Gastrocnemius medialis (tissue), 4 donors: ENCODE data around the gene ASPHD2. TPM values are rescaled to one million over a fixed set of nuclear protein-coding genes. Genes with fewer than 3 reads are reported as not detected.
"Not testable (repeated sequence)": the region's sequence is repeated elsewhere in the genome, so short reads cannot be mapped to it uniquely, and the experiment has no call there.

Experiments
- ATAC-seq, 2 donors: fragments of 150-250 bp; one replicate each; pipeline ENCODE4 v1.9.1; 2016
- DNase-seq, 2 donors: peaks; one replicate each; pipeline ENCODE4 v3.0.0-alpha.2; 2019
- H3K27ac ChIP-seq, 4 donors: fragments of 200-600 bp; sonication (generic); 1 replicate in 1 of 4; 2 replicates in 3 of 4; pipeline ENCODE4 v1.5.1; 2016 to 2018; ENCODE audit warnings: mild to moderate bottlenecking in 2 of 4, moderate library complexity in 1 of 4
- H3K27me3 ChIP-seq, 3 donors: fragments of 200-600 bp; sonication (generic) in 2 of 3; 1 replicate in 1 of 3; 2 replicates in 2 of 3; pipeline versions ENCODE4 v1.5.1 to v1.6.0; 2016 to 2019; ENCODE audit warnings: mild to moderate bottlenecking in 1 of 3, moderate library complexity in 1 of 3
- H3K36me3 ChIP-seq, 2 donors: fragments of 200-600 bp; sonication (generic) in 1 of 2; one replicate each; pipeline ENCODE4 v1.5.1; 2017 to 2018
- H3K4me1 ChIP-seq, 2 donors: fragments of 200-600 bp; sonication (generic) in 1 of 2; one replicate each; pipeline ENCODE4 v1.5.1; 2016 to 2017; ENCODE audit warnings: mild to moderate bottlenecking in 2 of 2
- H3K4me3 ChIP-seq, 4 donors: fragments of 200-600 bp; sonication (generic) in 3 of 4; 1 replicate in 1 of 4; 2 replicates in 3 of 4; pipeline ENCODE4 v1.5.1; 2016 to 2019; ENCODE audit warnings: mild to moderate bottlenecking in 2 of 4
- H3K9me3 ChIP-seq, 3 donors: fragments of 200-600 bp; sonication (generic) in 2 of 3; 1 replicate in 1 of 3; 2 replicates in 2 of 3; pipeline ENCODE4 v1.5.1; 2016 to 2019
- CTCF ChIP-seq, 5 experiments: fragments of 450-650 bp in 3 of 5; fragments of 200-600 bp in 2 of 5; sonication (generic) in 2 of 5; IDR thresholded peaks in 4 of 5; conservative IDR thresholded peaks in 1 of 5; 1 replicate in 4 of 5; 2 replicates in 1 of 5; pipeline ENCODE4 v1.5.1; 2016 to 2019; ENCODE audit warnings: antibody characterized with exemption in 5 of 5, mild to moderate bottlenecking in 3 of 5, moderate library complexity in 3 of 5
- POLR2A ChIP-seq, 2 donors: fragments of 450-650 bp; IDR thresholded peaks; one replicate each; pipeline ENCODE4 v1.6.1; 2017; ENCODE audit warnings: antibody characterized with exemption in 2 of 2, mild to moderate bottlenecking in 2 of 2, moderate library complexity in 2 of 2
- in situ Hi-C, 4 donors: fragments of 200-750 bp; cut with MboI; loops; one replicate each; pipeline versions ENCODE4 v1.15.0 to v1.8.0; 2017; ENCODE audit warnings: low sequenced_read_pairs in 4 of 4
- intact Hi-C: fragments of 100-400 bp; cut with DNase I; formaldehyde crosslinking; loops from one replicate; pipeline ENCODE4 v1.15.1; 2023; ENCODE audit warnings: low total_unique reads
- total RNA-seq, 4 donors: library from RNA; depleted of rRNA; stranded (reverse); fragments of >200 nt; gene quantifications; one replicate each; pipeline versions ENCODE4 v1.1.0 to v1.2.3, GENCODE V29; 2016

Gene ASPHD2
- total RNA-seq, 4 donors from 2014 or later = 0.07 to 0.10 TPM; not detected in 2

GRCh38 chr22:26437694-26438392, 8.8 kb downstream of the ASPHD2 start:
- intact Hi-C loops = no loop called here
- in situ Hi-C loops = no loop called here
- Histone ChIP-seq H3K36me3 (no peaks in the 10 kb centered on the region), H3K27ac (no peak overlapping the region), H3K4me1 (no peaks in the 10 kb centered on the region), H3K27me3 (peaks cover 3 to 5% (median 4%) of the 10 kb centered on the region in 3 donors), H3K4me3 (no peak overlapping the region), H3K9me3 (no peaks in the 10 kb centered on the region)
- DNase-seq (no peak), ATAC-seq (no peak)
- TF ChIP-seq POLR2A (IDR thresholded peaks at IDR 0.05) = no peak
- TF ChIP-seq CTCF (IDR thresholded peaks at IDR 0.05 in 4 of 5, conservative IDR thresholded peaks at IDR 0.05 in 1 of 5) = no peak

- in situ Hi-C loops, H3K4me1 ChIP-seq, H3K27me3 ChIP-seq, H3K27ac ChIP-seq, H3K4me3 ChIP-seq, intact Hi-C loops, H3K36me3 ChIP-seq, DNase-seq, H3K9me3 ChIP-seq, ATAC-seq: not testable (repeated sequence)
These were observed 9.7 kb downstream of the ASPHD2 start for GRCh38 chr22:26438776-26439175.

GRCh38 chr22:26439559-26439958, 10.5 kb downstream of the ASPHD2 start:
- no peak for TF ChIP-seq POLR2A (IDR thresholded peaks at IDR 0.05)
- TF ChIP-seq CTCF (IDR thresholded peaks at IDR 0.05 in 4 of 5, conservative IDR thresholded peaks at IDR 0.05 in 1 of 5) = no peak
- ATAC-seq (no peak), DNase-seq (no peak)
- Histone ChIP-seq H3K4me3 (no peak overlapping the region), H3K36me3 (no peaks in the 10 kb centered on the region), H3K4me1 (no peaks in the 10 kb centered on the region), H3K9me3 (no peaks in the 10 kb centered on the region), H3K27ac (no peak overlapping the region), H3K27me3 (peaks cover 0 to 5% (median 0%) of the 10 kb centered on the region in 3 donors)
- intact Hi-C loops (no loop called here), in situ Hi-C loops (no loop called here)

GRCh38 chr22:26442086-26442756, 13.2 kb downstream of the ASPHD2 start:
- TF ChIP-seq POLR2A (IDR thresholded peaks at IDR 0.05) (no peak), CTCF (IDR thresholded peaks at IDR 0.05 in 4 of 5, conservative IDR thresholded peaks at IDR 0.05 in 1 of 5) (no peak)
- intact Hi-C loops = no loop called here
- no peaks in the 10 kb centered on the region for H3K9me3 ChIP-seq
- no peak overlapping the region for H3K4me3 ChIP-seq
- no peaks in the 10 kb centered on the region for H3K36me3 ChIP-seq
- DNase-seq = no peak
- H3K27me3 ChIP-seq = no peaks in the 10 kb centered on the region
- no peak for ATAC-seq
- H3K4me1 ChIP-seq = no peaks in the 10 kb centered on the region
- in situ Hi-C loops = no loop called here
- no peak overlapping the region for H3K27ac ChIP-seq

- Histone ChIP-seq H3K27ac (no peak overlapping the region), H3K36me3 (no peaks in the 10 kb centered on the region), H3K4me3 (no peak overlapping the region), H3K9me3 (no peaks in the 10 kb centered on the region), H3K27me3 (no peaks in the 10 kb centered on the region), H3K4me1 (no peaks in the 10 kb centered on the region)
- TF ChIP-seq CTCF (IDR thresholded peaks at IDR 0.05 in 4 of 5, conservative IDR thresholded peaks at IDR 0.05 in 1 of 5) = no peak
- no peak for TF ChIP-seq POLR2A (IDR thresholded peaks at IDR 0.05)
- in situ Hi-C loops (no loop called here), intact Hi-C loops (no loop called here)
- ATAC-seq (no peak), DNase-seq (no peak)
These were observed 15.0 kb downstream of the ASPHD2 start for GRCh38 chr22:26443901-26444690.
